ENCODE measurements around the gene ZNF511. TPM values are rescaled to one million over a fixed set of nuclear protein-coding genes. Genes with fewer than 3 reads are reported as not detected.

The ZNF511 gene
- total RNA-seq, 4 donors from 2014 or later: 21.8 to 104 (median 27.2) TPM

DNA sequence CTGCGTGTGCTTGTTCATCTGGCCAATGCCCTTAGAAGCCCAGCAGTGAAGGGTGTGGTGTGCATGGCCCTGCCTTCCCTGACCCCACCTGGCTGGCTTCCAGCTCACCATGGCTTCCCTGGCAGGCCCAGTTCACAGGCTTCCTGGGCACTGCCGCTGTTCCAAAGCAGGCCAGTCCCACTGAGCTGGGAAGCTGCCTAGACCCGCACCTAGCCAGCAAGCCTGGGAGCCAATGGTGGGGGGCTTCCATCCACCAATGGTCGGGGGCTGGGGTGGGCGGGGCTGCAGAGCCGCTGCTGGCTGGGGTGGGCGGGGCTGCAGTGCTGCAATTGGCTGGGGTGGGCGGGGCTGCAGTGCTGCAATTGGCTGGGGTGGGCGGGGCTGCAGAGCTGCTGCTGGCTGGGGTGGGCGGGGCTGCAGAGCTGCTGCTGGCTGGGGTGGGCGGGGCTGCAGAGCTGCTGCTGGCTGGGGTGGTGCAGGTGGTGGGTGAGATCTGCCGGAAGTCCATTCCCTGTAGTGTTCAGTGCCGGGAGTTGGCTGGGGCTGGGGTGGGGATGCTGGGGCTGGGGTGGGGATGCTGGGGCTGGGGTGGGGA lies 15.6 kb downstream of the ZNF511 start:
- in situ Hi-C loops (cut with MboI; ENCODE audit: low pct_ligation_motif_present in 1 of 4, low pct_unique_long_range_greater_than_20kb in 1 of 4, low sequenced_read_pairs in 3 of 4): loop anchor here in 1 of 4 donors (10.0 kb wide), 1 partner anchor 179 kb away; no protein-coding TSS in a partner anchor
- peak overlapping the region in 2 of 4 donors; percentile 7 to 37 for H3K27ac ChIP-seq
- WGBS, 2 donors (ENCODE audit: low coverage in 1 of 2): 10% methylated on average over 5 of the region's 13 CpGs; no CpG with 5 or more reads in 1 of the 2 donors

DNA sequence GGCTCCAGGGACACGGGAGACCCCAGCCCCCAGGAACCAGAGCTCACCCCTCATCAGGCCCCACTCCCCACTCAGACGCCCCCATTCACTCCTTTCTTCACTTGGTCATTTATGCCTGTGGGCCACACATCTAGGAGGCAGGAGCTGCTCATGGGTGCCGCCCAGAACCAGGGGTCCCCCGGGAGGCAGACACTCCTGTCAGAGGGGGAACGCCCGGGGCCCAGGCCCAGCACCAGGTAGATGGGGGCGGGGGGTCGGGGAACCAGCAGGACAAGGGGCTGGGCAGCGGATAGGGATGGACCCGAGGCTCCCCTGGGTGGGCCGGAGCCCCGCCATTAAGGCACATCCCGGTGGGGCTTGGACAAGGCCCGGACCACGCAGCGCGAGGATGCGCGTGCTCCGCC lies 16.1 kb downstream of the ZNF511 start:
- DNase-seq: no peak
- H3K27ac ChIP-seq: no peak overlapping the region
- H3K36me3 ChIP-seq: no peaks in the 10 kb centered on the region
- intact Hi-C loops (cut with DNase I; ENCODE audit: low total_unique reads): loop anchor here (1.0 kb wide), 1 partner anchor 23 kb away; no protein-coding TSS in a partner anchor
- no peaks in the 10 kb centered on the region for H3K9me3 ChIP-seq
- TF ChIP-seq, protein P1, sequence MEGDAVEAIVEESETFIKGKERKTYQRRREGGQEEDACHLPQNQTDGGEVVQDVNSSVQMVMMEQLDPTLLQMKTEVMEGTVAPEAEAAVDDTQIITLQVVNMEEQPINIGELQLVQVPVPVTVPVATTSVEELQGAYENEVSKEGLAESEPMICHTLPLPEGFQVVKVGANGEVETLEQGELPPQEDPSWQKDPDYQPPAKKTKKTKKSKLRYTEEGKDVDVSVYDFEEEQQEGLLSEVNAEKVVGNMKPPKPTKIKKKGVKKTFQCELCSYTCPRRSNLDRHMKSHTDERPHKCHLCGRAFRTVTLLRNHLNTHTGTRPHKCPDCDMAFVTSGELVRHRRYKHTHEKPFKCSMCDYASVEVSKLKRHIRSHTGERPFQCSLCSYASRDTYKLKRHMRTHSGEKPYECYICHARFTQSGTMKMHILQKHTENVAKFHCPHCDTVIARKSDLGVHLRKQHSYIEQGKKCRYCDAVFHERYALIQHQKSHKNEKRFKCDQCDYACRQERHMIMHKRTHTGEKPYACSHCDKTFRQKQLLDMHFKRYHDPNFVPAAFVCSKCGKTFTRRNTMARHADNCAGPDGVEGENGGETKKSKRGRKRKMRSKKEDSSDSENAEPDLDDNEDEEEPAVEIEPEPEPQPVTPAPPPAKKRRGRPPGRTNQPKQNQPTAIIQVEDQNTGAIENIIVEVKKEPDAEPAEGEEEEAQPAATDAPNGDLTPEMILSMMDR (IDR thresholded peaks at IDR 0.05): no peak
- no peak for TF ChIP-seq POLR2AphosphoS5 (IDR thresholded peaks at IDR 0.05)
- no peak for TF ChIP-seq POLR2A (IDR thresholded peaks at IDR 0.05)
- no peak for TF ChIP-seq EP300 (IDR thresholded peaks at IDR 0.05; ENCODE audit: low read depth)
- 12% methylated on average over 20 of the region's 20 CpGs; no CpG with 5 or more reads in 1 of the 2 donors for WGBS, 2 donors (ENCODE audit: low coverage in 1 of 2)
- in situ Hi-C loops (cut with MboI; ENCODE audit: low pct_ligation_motif_present in 1 of 4, low pct_unique_long_range_greater_than_20kb in 1 of 4, low sequenced_read_pairs in 3 of 4): loop anchor here in 1 of 4 donors (10.0 kb wide), 1 partner anchor 180 kb away; no protein-coding TSS in a partner anchor
- H3K4me3 ChIP-seq: peak overlapping the region in 2 of 4 donors; percentile 33 to 45
- peaks cover 12 to 23% (median 20%) of the 10 kb centered on the region in 4 donors for H3K4me1 ChIP-seq
- H3K27me3 ChIP-seq: peaks cover 52% of the 10 kb centered on the region

More for the DNA sequence above, 15.6 kb downstream of the ZNF511 start:
- peak; percentile 84 for DNase-seq
- TF ChIP-seq EP300 (IDR thresholded peaks at IDR 0.05; ENCODE audit: low read depth) (no peak), POLR2A (IDR thresholded peaks at IDR 0.05) (no peak), POLR2AphosphoS5 (IDR thresholded peaks at IDR 0.05) (no peak)
- TF ChIP-seq, protein P1 (IDR thresholded peaks at IDR 0.05): no peak
- Histone ChIP-seq H3K4me1 (peaks cover 12 to 19% (median 17%) of the 10 kb centered on the region in 4 donors), H3K4me3 (peak overlapping the region in 2 of 4 donors; percentile 24 to 32), H3K9me3 (no peaks in the 10 kb centered on the region), H3K27me3 (peaks cover 47% of the 10 kb centered on the region), H3K36me3 (no peaks in the 10 kb centered on the region)
- intact Hi-C loops (cut with DNase I; ENCODE audit: low total_unique reads): no loop called here

- in situ Hi-C loops (cut with MboI; ENCODE audit: low pct_ligation_motif_present in 1 of 4, low pct_unique_long_range_greater_than_20kb in 1 of 4, low sequenced_read_pairs in 3 of 4) (loop anchor here in 1 of 4 donors (10.0 kb wide), 1 partner anchor 181 kb away; no protein-coding TSS in a partner anchor), intact Hi-C loops (cut with DNase I; ENCODE audit: low total_unique reads) (loop anchor here (1.0 kb wide), 1 partner anchor 23 kb away; no protein-coding TSS in a partner anchor)
- H3K27me3 ChIP-seq: peaks cover 55% of the 10 kb centered on the region
- peak overlapping the region; percentile 14 to 45 (median 28) for H3K4me3 ChIP-seq
- H3K9me3 ChIP-seq: no peaks in the 10 kb centered on the region
- peaks cover 12 to 25% (median 23%) of the 10 kb centered on the region in 4 donors for H3K4me1 ChIP-seq
- H3K36me3 ChIP-seq: no peaks in the 10 kb centered on the region
- DNase-seq: no peak
- TF ChIP-seq POLR2AphosphoS5 (IDR thresholded peaks at IDR 0.05) (no peak), EP300 (IDR thresholded peaks at IDR 0.05; ENCODE audit: low read depth) (no peak), POLR2A (IDR thresholded peaks at IDR 0.05) (no peak)
- TF ChIP-seq, protein P1 (IDR thresholded peaks at IDR 0.05): no peak
- 6% methylated on average over 47 of the region's 91 CpGs; no CpG with 5 or more reads in 1 of the 2 donors for WGBS, 2 donors (ENCODE audit: low coverage in 1 of 2)
- no peak overlapping the region for H3K27ac ChIP-seq
These were observed 16.9 kb downstream of the ZNF511 start for GRCh38 chr10:133325440-133326222.

- no peaks in the 10 kb centered on the region for H3K9me3 ChIP-seq
- peaks cover 12 to 25% (median 23%) of the 10 kb centered on the region in 4 donors for H3K4me1 ChIP-seq
- TF ChIP-seq, protein P1 (IDR thresholded peaks at IDR 0.05): no peak
- TF ChIP-seq EP300 (IDR thresholded peaks at IDR 0.05; ENCODE audit: low read depth) (no peak), POLR2A (IDR thresholded peaks at IDR 0.05) (no peak), POLR2AphosphoS5 (IDR thresholded peaks at IDR 0.05) (no peak)
- H3K4me3 ChIP-seq: peak overlapping the region in 2 of 4 donors; percentile 33 to 45
- in situ Hi-C loops (cut with MboI; ENCODE audit: low pct_ligation_motif_present in 1 of 4, low pct_unique_long_range_greater_than_20kb in 1 of 4, low sequenced_read_pairs in 3 of 4) (loop anchor here in 1 of 4 donors (10.0 kb wide), 1 partner anchor 181 kb away; no protein-coding TSS in a partner anchor), intact Hi-C loops (cut with DNase I; ENCODE audit: low total_unique reads) (no loop called here)
- 41 to 100% methylated on average over 2 to 9 of the region's 9 CpGs for WGBS, 2 donors (ENCODE audit: low coverage in 1 of 2)
- no peak overlapping the region for H3K27ac ChIP-seq
- peaks cover 61% of the 10 kb centered on the region for H3K27me3 ChIP-seq
- H3K36me3 ChIP-seq: no peaks in the 10 kb centered on the region
- DNase-seq: no peak
These were observed 17.5 kb downstream of the ZNF511 start for GRCh38 chr10:133326223-133326551.

Data from transverse colon (tissue), 4 donors.